T-helper 2 cell treated with Interferon-gamma antibody and Interleukin-4, amounts not matched to agents 5 μg/mL and 100 μg/mL, for 36 hours (primary cell): ENCODE results near the gene GPATCH3.
"Not testable (repeated sequence)": the region's sequence is repeated elsewhere in the genome, so short reads cannot be mapped to it uniquely, and the experiment has no call there.

Experiments used
- DNase-seq: peaks from one replicate; pipeline ENCODE4 v3.0.0; 2021; ENCODE audit warnings: low spot score
- H3K27ac Mint-ChIP-seq: one replicate; pipeline ENCODE4 v1.8.0; 2021; ENCODE audit warnings: mild to moderate bottlenecking, mixed read lengths
- H3K27me3 Mint-ChIP-seq: one replicate; pipeline ENCODE4 v1.8.0; 2021; ENCODE audit warnings: low read depth, mixed read lengths
- H3K36me3 Mint-ChIP-seq: one replicate; pipeline ENCODE4 v1.8.0; 2021; ENCODE audit warnings: low read depth, mixed read lengths
- H3K4me1 Mint-ChIP-seq: one replicate; pipeline ENCODE4 v1.8.0; 2021; ENCODE audit warnings: low read depth, mixed read lengths
- H3K4me3 Mint-ChIP-seq: one replicate; pipeline ENCODE4 v1.8.0; 2022; ENCODE audit warnings: mild to moderate bottlenecking, moderate library complexity, mixed read lengths
- H3K9me3 Mint-ChIP-seq: one replicate; pipeline ENCODE4 v1.8.0; 2021; ENCODE audit warnings: mixed read lengths

Gene GPATCH3, protein sequence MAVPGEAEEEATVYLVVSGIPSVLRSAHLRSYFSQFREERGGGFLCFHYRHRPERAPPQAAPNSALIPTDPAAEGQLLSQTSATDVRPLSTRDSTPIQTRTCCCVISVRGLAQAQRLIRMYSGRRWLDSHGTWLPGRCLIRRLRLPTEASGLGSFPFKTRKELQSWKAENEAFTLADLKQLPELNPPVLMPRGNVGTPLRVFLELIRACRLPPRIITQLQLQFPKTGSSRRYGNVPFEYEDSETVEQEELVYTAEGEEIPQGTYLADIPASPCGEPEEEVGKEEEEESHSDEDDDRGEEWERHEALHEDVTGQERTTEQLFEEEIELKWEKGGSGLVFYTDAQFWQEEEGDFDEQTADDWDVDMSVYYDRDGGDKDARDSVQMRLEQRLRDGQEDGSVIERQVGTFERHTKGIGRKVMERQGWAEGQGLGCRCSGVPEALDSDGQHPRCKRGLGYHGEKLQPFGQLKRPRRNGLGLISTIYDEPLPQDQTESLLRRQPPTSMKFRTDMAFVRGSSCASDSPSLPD

DNA sequence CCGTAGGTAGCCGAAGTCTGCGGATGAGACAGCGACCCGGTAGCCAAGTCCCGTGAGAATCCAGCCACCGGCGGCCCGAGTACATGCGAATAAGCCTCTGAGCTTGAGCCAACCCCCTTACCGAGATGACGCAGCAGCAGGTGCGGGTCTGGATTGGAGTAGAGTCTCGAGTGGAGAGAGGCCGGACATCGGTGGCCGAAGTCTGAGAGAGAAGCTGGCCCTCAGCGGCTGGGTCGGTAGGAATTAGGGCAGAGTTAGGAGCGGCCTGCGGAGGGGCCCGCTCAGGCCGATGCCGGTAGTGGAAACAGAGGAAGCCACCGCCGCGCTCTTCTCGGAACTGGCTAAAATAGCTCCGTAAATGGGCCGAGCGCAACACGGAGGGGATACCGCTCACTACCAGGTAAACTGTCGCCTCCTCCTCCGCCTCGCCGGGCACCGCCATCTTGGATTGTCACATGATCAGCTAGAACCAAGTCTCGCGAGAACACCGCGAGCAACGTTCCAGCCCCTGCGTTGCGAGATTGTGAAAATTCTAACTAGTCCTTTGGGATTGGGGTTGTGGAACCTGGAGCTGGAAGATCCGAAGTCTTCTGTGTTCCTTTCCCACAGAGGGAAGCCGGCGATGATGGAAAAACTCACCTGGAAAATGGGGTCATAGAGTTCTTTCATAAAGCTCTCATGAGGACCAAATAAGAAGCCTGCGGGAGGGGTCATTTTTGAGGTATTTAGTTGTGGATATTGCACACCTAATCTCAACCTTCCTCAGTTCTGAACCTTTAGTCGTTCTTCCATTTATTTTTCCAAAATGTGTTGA is at the start of gene GPATCH3:
Gene GPATCH3, minus strand, starts transcription at position 467 of the 814 bp plus-strand sequence. Its CDS starts 25 bp downstream, at position 442.
- peak; percentile 80 for DNase-seq
- Mint-ChIP-seq H3K4me3 (peak within 1 kb of the TSS; percentile 92), H3K27ac (peak within 1 kb of the TSS; percentile 99), H3K36me3 (peaks cover 10% of the 10 kb centered on the region), H3K4me1 (peaks cover 17% of the 10 kb centered on the region), H3K9me3 (no peaks in the 10 kb centered on the region), H3K27me3 (peaks cover 3% of the 10 kb centered on the region)

DNA sequence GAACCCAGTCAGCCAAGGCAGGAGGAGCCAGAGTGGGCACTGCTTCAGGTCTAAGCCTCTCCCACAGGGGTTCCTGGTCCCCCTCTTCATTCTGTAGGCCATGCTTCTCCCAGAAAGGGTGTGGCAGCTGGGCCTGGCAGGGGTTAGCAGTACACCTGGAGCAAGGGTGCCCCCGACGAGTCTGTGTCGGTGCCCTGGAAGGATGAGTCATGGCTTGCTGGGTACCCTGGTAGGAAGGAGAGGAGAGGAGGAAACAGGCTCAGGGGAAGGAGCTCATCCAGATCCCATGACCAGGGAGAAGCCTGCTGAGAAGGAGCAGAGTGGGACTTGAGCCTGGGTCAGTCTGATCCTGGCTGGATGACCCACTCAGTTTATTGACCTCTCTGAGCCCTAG is 49.7 kb upstream of the GPATCH3 start:
- no peak for DNase-seq
- Mint-ChIP-seq H3K9me3 (no peaks in the 10 kb centered on the region), H3K4me1 (no peaks in the 10 kb centered on the region), H3K36me3 (peaks cover 19% of the 10 kb centered on the region), H3K27me3 (peaks cover 2% of the 10 kb centered on the region), H3K4me3 (no peak overlapping the region), H3K27ac (no peak overlapping the region)

DNA sequence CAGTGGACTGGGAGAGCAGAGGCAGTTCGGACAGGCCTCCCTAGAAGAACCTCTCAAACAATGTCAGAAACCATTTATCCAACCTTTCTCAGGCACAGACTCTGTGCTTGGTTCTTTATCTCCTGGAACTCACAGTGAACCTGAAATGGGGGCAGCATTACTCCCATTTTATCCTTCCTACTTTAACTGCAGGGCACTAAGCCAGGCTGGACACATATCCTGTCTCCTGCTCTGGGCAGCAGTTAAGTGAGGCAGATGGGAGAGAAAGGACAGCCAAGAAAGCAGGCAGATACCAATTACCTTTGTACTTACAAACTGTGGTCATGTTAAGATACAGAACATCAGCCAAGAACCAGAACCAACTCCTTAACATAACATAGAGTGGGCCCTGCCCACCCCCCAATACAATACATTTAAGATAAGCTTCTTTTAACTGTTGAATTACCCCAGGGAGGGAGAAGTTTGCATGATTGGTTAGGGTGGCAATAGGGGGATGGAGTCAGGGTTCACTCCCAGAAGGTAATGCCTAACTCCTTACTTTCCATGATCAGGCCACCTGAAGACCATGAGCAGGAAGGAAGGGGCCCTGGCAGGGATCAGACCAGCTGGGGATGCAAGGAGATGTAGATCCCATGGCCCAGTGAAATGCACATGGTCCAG is 49.1 kb upstream of the GPATCH3 start:
- no peak overlapping the region for H3K27ac Mint-ChIP-seq
- H3K4me3 Mint-ChIP-seq, result no peak overlapping the region
- peaks cover 19% of the 10 kb centered on the region for H3K36me3 Mint-ChIP-seq
- DNase-seq, result no peak
- H3K4me1 Mint-ChIP-seq, result no peaks in the 10 kb centered on the region
- no peaks in the 10 kb centered on the region for H3K9me3 Mint-ChIP-seq
- H3K27me3 Mint-ChIP-seq, result peaks cover 2% of the 10 kb centered on the region

DNA sequence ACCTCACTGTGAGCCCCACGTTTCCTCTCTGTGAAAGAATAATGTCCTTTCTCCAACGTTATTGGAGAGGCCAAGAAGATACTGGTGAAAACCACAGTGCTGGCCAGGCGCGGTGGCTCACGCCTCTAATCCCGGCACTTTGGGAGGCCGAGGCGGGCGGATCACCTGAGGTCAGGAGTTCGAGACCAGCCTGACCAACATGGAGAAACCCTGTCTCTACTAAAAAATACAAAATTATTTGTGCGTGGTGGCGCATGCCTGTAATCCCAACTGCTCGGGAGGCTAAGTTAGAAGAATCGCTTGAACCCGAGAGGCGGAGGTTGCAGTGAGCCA is 48.4 kb upstream of the GPATCH3 start:
- H3K27ac Mint-ChIP-seq, H3K4me1 Mint-ChIP-seq, H3K4me3 Mint-ChIP-seq, DNase-seq, H3K9me3 Mint-ChIP-seq, H3K27me3 Mint-ChIP-seq: not testable (repeated sequence)
- H3K36me3 Mint-ChIP-seq, result peaks cover 19% of the 10 kb centered on the region

DNA sequence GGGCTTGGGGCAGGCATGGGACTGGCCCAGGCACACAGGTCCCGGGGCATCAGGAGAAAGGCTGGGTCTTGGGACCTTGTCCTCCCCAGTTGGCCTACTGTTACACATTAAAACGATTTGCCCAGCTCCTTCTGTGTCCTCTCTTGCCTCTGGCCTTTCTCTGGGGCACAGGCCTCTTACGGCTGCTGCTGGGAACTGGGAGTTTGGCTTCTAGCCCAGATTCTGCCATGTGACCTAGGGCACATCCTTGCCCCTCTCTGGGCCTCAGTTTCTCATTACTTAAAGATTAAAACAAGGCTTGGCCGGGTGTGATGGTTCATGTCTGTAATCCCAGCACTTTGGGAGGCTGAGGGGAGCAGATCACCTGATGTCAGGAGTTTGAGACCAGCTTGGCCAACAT is 46.0 kb upstream of the GPATCH3 start:
- no peaks in the 10 kb centered on the region for H3K4me1 Mint-ChIP-seq
- H3K27me3 Mint-ChIP-seq, result no peaks in the 10 kb centered on the region
- H3K9me3 Mint-ChIP-seq, result no peaks in the 10 kb centered on the region
- no peak for DNase-seq
- no peak overlapping the region for H3K4me3 Mint-ChIP-seq
- H3K36me3 Mint-ChIP-seq, result peaks cover 32% of the 10 kb centered on the region
- no peak overlapping the region for H3K27ac Mint-ChIP-seq

DNA sequence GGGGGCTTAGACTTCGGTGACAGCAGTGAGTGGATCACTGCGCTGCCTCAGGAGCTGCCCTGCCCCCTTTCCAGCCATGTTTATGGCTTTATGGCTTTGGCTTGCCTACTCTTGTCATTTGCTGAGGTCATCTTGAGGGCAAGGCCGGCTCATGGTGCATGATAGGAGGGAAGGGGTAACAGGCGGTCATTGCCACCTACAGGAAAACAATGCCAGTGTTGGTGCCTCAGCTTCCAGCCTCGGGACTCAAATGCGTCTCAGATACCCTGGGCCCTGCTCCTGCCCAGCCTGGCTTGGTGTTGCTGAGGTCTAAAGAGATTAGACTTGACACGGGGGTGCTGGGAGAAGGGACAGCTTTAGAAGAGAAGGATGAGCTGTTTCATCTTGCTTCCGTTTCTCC is 45.5 kb upstream of the GPATCH3 start:
- no peaks in the 10 kb centered on the region for H3K9me3 Mint-ChIP-seq
- no peaks in the 10 kb centered on the region for H3K27me3 Mint-ChIP-seq
- H3K36me3 Mint-ChIP-seq, result peaks cover 32% of the 10 kb centered on the region
- H3K4me1 Mint-ChIP-seq, result no peaks in the 10 kb centered on the region
- no peak overlapping the region for H3K27ac Mint-ChIP-seq
- DNase-seq, result no peak
- H3K4me3 Mint-ChIP-seq, result no peak overlapping the region

DNA sequence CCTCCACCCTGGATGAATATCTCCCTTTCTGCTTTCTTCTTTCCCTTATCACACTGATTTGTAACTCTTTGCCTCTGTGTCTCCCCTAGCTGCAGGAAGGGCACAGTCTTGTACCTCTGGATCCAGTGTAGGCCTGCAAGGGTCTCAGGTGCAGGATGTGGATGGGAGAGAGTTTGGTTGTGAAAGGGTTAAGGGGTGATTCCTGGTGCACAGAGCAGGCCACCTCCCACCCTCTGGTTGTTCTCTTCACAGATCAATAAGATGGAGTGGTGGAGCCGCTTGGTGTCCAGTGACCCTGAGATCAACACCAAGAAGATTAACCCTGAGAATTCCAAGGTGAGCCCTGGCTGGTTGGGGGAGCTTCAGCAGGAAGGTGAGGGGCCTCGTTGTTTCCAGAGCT is 44.9 kb upstream of the GPATCH3 start:
- Mint-ChIP-seq H3K27ac (no peak overlapping the region), H3K27me3 (no peaks in the 10 kb centered on the region), H3K4me1 (no peaks in the 10 kb centered on the region), H3K4me3 (no peak overlapping the region), H3K36me3 (peaks cover 32% of the 10 kb centered on the region), H3K9me3 (no peaks in the 10 kb centered on the region)
- no peak for DNase-seq

DNA sequence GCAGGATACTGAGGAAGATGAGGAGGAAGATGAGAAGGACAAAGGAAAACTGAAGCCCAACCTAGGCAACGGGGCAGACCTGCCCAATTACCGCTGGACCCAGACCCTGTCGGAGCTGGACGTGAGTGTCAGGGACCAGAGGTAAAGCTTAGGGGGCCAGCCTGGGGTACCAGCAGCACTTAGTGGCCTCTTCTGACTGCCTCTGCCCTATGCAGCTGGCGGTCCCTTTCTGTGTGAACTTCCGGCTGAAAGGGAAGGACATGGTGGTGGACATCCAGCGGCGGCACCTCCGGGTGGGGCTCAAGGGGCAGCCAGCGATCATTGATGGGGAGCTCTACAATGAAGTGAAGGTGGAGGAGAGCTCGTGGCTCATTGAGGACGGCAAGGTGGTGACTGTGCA is 42.4 kb upstream of the GPATCH3 start:
- Mint-ChIP-seq H3K4me3 (no peak overlapping the region), H3K9me3 (no peaks in the 10 kb centered on the region), H3K27ac (no peak overlapping the region), H3K36me3 (peaks cover 37% of the 10 kb centered on the region), H3K27me3 (no peaks in the 10 kb centered on the region), H3K4me1 (no peaks in the 10 kb centered on the region)
- no peak for DNase-seq

DNA sequence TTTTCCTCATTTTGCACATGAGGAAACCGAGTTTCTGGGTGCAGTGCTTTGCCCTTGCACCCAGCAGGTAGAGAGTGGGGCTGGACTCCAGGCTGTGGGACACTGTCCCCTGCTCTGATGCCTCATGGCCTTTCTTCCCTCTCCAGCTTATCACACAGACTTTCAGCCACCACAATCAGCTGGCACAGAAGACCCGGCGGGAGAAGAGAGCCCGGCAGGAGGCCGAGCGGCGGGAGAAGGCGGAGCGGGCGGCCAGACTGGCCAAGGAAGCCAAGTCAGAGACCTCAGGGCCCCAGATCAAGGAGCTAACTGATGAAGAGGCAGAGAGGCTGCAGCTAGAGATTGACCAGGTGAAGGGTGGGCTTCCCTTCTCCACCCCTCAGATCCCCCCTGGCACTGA is 41.0 kb upstream of the GPATCH3 start:
- DNase-seq, result no peak
- H3K27ac Mint-ChIP-seq, result no peak overlapping the region
- no peak overlapping the region for H3K4me3 Mint-ChIP-seq
- peaks cover 32% of the 10 kb centered on the region for H3K36me3 Mint-ChIP-seq
- H3K4me1 Mint-ChIP-seq, result no peaks in the 10 kb centered on the region
- H3K9me3 Mint-ChIP-seq, result no peaks in the 10 kb centered on the region
- H3K27me3 Mint-ChIP-seq, result no peaks in the 10 kb centered on the region

DNA sequence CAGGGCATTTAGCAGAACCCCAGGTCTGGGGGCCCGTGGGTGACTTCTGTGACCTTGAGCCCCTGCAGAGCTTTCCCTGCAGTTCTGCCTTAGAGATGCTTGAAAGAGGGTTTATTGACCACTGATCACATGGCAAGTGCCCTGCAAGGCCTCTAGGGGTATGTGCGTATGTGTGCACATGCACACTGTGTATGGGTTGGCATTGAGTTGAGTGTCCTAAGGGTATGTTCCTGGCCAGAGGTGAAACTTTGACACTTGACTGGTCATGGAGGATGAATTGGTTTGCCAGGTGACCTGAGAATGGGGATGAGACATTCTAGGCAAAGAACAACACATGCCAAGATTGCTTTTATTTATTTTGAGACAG is 38.4 kb upstream of the GPATCH3 start:
- H3K27me3 Mint-ChIP-seq, result no peaks in the 10 kb centered on the region
- H3K9me3 Mint-ChIP-seq, result no peaks in the 10 kb centered on the region
- H3K4me3 Mint-ChIP-seq, result no peak overlapping the region
- no peak for DNase-seq
- no peak overlapping the region for H3K27ac Mint-ChIP-seq
- no peaks in the 10 kb centered on the region for H3K4me1 Mint-ChIP-seq
- peaks cover 23% of the 10 kb centered on the region for H3K36me3 Mint-ChIP-seq

DNA sequence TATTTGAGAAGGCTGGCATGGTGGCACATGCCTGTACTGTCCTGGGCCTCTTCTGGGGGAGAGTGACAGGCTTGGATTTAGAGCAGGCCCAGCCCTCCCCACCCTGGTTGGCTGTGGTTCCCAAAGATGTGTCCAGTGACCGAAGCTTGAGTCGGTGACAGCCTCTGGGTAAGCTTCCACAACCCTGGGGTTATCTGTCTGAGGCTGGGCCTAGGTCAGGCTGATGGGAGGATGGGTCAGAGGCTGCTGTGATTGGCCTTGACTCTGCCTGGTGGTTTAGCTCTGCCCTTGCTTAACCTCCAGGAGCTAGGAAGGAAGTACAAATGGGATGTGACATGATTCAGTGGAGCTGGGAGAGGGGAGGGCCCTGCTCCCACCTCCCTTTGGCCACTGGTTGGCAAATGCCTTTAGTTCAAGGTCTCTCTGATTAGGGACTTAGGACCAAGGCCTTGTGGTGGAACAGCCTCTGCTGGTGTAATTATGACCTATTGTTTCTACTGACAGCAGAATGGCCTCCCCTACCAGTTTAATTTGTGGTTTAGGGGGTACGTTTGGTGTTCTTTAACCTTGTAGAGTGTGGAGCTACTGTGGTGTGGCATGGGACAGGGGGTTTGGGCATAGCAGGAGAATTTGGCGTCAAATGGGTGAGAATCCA is 37.9 kb upstream of the GPATCH3 start:
- Mint-ChIP-seq H3K27ac (no peak overlapping the region), H3K4me1 (peaks cover 1% of the 10 kb centered on the region), H3K4me3 (no peak overlapping the region), H3K9me3 (no peaks in the 10 kb centered on the region), H3K27me3 (no peaks in the 10 kb centered on the region), H3K36me3 (peaks cover 22% of the 10 kb centered on the region)
- DNase-seq, result no peak

DNA sequence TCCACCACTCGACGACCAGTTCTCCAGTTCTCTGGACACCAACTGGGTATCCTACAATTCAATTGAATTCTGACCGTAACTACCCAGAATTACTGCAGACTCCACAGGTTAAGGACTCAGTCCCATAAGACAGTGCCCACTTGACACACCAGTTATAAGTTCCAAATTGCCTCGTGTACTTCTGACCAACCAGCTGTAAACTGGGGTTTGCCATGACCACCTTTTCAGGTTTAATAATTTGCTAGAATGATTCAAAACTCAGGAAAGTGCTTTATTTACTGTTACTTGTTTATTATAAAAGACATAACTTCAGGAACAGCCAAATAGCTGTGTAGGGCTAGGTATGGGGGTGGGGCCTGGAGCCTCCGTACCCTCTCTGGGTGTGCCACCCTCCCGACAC is 36.6 kb upstream of the GPATCH3 start:
- Mint-ChIP-seq H3K27me3 (no peaks in the 10 kb centered on the region), H3K9me3 (no peaks in the 10 kb centered on the region), H3K27ac (no peak overlapping the region), H3K4me1 (peaks cover 2% of the 10 kb centered on the region), H3K36me3 (peaks cover 17% of the 10 kb centered on the region), H3K4me3 (no peak overlapping the region)
- no peak for DNase-seq

DNA sequence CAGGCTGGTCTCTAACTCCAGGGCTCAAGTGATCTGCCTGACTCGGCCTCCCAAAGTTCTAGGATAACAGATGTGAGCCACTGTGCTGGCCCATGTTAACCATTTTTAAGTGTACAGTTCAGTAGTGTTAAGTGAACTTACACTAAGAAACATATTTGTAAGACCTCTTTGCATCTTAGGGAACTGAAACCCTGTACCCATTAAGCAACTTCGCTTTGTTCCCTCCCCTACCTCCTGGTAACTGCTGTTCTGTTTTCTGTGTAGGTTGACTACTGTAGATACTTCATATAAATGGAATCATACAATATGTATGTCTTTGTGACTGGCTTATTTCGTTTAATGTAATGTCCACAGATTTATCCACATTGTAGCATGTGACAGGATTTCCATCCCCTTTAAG is 32.3 kb upstream of the GPATCH3 start:
- peaks cover 32% of the 10 kb centered on the region for H3K36me3 Mint-ChIP-seq
- H3K27me3 Mint-ChIP-seq, result no peaks in the 10 kb centered on the region
- H3K4me1 Mint-ChIP-seq, result peaks cover 2% of the 10 kb centered on the region
- no peak overlapping the region for H3K4me3 Mint-ChIP-seq
- no peak overlapping the region for H3K27ac Mint-ChIP-seq
- no peak for DNase-seq
- no peaks in the 10 kb centered on the region for H3K9me3 Mint-ChIP-seq

DNA sequence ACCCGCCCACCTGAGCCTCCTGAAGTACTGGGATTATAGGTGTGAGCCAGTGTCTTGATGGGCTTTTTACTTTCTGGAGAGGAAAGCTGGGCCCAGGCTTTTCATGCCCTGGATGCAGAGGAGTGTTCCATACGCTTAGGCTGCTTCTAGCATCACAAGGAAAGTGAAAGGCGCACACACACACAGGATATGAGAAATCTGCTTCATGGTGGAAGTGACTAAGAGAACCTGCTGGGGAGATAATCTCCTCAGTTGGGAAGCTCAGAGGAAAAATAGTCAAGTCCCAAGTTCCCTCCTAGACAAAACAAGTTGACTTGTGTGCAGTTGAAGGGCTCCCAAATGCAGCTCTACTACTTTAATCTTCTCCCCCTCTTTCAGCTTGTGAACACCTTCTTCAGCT is 23.4 kb upstream of the GPATCH3 start:
- H3K9me3 Mint-ChIP-seq, result no peaks in the 10 kb centered on the region
- H3K4me1 Mint-ChIP-seq, result peaks cover 34% of the 10 kb centered on the region
- no peak overlapping the region for H3K27ac Mint-ChIP-seq
- no peak for DNase-seq
- peak overlapping the region; percentile 94 for H3K4me3 Mint-ChIP-seq
- peaks cover 35% of the 10 kb centered on the region for H3K36me3 Mint-ChIP-seq
- no peaks in the 10 kb centered on the region for H3K27me3 Mint-ChIP-seq
